ENCODE measurements around the gene ANAPC5.

DNA sequence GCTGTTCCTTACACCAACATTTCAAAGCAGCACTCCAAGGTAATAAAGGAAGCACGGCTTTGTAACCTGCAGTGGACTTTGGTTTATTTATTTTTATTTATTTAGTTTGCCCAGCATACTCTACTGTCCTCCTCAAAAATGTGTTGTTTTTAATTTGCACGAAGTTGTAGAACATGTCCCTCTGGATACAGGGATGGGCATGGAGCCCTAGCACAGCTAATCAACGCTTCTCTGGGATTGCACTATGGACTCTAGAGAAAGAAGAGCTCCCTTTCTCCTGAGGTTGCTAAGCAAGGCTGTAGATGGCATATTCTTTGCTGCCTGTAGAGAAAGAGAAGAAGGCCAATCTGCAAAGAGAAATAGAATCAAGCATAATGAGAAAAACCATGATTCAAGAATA is 5.9 kb upstream of the ANAPC5 start:
- TF ChIP-seq, protein P1, sequence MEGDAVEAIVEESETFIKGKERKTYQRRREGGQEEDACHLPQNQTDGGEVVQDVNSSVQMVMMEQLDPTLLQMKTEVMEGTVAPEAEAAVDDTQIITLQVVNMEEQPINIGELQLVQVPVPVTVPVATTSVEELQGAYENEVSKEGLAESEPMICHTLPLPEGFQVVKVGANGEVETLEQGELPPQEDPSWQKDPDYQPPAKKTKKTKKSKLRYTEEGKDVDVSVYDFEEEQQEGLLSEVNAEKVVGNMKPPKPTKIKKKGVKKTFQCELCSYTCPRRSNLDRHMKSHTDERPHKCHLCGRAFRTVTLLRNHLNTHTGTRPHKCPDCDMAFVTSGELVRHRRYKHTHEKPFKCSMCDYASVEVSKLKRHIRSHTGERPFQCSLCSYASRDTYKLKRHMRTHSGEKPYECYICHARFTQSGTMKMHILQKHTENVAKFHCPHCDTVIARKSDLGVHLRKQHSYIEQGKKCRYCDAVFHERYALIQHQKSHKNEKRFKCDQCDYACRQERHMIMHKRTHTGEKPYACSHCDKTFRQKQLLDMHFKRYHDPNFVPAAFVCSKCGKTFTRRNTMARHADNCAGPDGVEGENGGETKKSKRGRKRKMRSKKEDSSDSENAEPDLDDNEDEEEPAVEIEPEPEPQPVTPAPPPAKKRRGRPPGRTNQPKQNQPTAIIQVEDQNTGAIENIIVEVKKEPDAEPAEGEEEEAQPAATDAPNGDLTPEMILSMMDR (IDR thresholded peaks at IDR 0.05) = no peak
- TF ChIP-seq POLR2A (IDR thresholded peaks at IDR 0.05) (no peak), POLR2AphosphoS5 (IDR thresholded peaks at IDR 0.05) (no peak)
